ENCODE measurements around the gene MFF. TPM values are rescaled to one million over a fixed set of nuclear protein-coding genes. Genes with fewer than 3 reads are reported as not detected.

The MFF gene, protein sequence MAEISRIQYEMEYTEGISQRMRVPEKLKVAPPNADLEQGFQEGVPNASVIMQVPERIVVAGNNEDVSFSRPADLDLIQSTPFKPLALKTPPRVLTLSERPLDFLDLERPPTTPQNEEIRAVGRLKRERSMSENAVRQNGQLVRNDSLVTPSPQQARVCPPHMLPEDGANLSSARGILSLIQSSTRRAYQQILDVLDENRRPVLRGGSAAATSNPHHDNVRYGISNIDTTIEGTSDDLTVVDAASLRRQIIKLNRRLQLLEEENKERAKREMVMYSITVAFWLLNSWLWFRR
- 67.7 and 78.6 TPM in 2 replicates for total RNA-seq

DNA sequence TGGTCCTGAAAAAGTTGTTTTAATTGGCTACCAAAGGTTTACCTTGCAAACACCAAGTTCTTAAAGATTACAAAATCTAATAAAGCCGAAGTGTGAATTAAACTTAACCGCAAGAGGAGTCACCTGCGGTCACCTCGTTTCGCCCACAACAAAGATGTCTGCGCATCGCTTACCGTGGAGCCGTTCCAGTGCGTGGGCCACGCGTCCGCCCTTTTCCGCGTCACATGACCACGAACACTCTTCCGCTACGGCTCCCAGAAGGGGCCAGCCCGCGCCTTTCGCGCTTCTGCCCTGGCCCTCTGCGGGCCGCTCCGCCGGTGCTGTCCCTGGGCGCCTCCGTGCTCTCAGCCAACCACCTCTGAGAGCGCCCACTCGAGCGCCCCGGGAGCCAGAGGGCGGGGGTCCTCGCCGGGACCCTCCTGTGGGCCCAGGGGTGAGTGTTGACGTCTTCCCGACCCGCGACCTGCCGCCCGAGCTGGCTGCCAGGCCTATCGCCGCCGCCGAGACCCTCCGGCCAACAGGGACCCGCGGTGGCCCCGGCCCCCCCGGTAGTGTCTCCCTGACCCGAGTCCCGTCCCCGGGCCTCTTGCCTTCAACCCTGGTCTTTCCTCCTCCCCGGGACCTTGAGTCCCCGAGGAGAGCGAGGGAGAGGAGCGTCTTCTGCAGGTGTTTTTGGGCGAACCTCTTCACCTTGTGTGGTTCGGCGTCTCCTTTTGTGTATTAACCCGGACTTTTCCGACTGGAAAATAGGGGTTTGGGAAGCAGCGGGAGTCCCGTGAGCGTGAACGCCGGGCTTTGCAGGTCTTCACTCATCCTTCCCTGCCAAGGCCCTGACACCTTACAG is at the start of gene MFF:
Gene MFF, plus strand, starts transcription at position 257 of the 844 bp plus-strand sequence. CDS start 5,415 bp downstream, outside the sequence.

DNA sequence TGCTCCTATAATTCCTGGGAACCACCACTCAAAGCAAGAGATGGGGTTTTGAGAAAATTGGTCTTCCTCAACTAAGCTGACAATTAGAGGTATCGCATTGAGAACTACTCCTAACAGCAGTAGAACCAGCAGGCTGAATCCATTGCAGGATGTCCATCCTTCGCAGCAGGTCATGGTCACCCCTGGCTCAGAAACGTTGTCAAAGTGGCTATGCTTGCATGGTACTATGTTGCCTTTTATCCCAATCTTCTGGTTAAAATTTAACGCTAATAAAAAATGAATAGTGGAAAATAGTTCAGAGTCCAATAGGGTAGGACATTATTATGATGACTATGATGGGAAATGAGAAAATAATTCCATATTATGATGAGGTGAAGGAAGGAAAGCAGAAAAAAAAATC is 54.0 kb downstream of the MFF start, which contains the start of gene TM4SF20:
Gene TM4SF20, minus strand, starts transcription at position 212 of the 400 bp plus-strand sequence. Its CDS starts 38 bp downstream, at position 174.

DNA sequence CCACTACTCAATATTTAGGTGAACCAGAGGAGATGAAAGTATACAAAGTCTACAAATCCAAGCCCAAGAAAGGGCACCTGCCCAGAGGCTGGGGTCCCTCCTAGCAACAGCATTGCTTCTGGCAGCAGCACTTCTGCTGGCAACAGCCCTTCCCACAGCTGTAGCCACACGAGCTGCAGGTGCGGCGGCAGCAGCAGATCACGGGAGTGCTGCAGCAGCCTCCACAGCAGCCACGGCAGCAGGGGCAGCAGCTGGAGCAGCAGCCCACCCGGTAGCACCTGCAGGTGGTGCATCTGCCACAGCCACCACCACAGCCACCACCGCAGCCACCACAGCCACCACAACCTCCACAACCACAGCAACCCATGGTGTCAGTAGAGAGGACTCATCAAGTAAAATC is 62.5 kb downstream of the MFF start, which contains the start of gene SCYGR1:
Gene SCYGR1, minus strand, starts transcription at position 367 of the 400 bp plus-strand sequence. Its CDS starts 0 bp downstream, at position 367.

Other genes with a start within 250 kb of the MFF start
- gene COL4A4, start 161.0 kb upstream of the MFF start, total RNA-seq: under 0.01 and 0.28 TPM in 2 replicates
- gene COL4A3, start 160.6 kb upstream of the MFF start, total RNA-seq: under 0.01 TPM in 1 of 2 replicates, not detected in the other
- gene TM4SF20, start 54.1 kb downstream of the MFF start, total RNA-seq: not detected in 2 replicates
- not detected in 2 replicates for gene SCYGR1, start 62.7 kb downstream of the MFF start, total RNA-seq
- 33.9 and 55.3 TPM in 2 replicates for gene AGFG1, start 146.9 kb downstream of the MFF start, total RNA-seq

All from smooth muscle cell of the umbilical artery (primary cell).